GM18861 (cell line): Measurements from ENCODE around the gene CDH12.
"Not testable (repeated sequence)": the region's sequence is repeated elsewhere in the genome, so short reads cannot be mapped to it uniquely, and the experiment has no call there.

Experiments
- ATAC-seq: cut with Tn5 transposase; IDR thresholded peaks from one replicate; pipeline ENCODE4 v1.9.1; 2021; ENCODE audit not compliant: unreplicated experiment

Gene CDH12

GRCh38 chr5:22774214-22774613, 78.9 kb downstream of the CDH12 start:
- ATAC-seq: not testable (repeated sequence)

GRCh38 chr5:22764736-22765135, 88.4 kb downstream of the CDH12 start:
- no peak for ATAC-seq

GRCh38 chr5:22757776-22758175, 95.4 kb downstream of the CDH12 start:
- ATAC-seq: no peak

GRCh38 chr5:22754155-22754554, 99.0 kb downstream of the CDH12 start:
- ATAC-seq: no peak

GRCh38 chr5:22751536-22751935, 101.6 kb downstream of the CDH12 start:
- ATAC-seq: no peak

- no peak for ATAC-seq
These were observed 116.6 kb downstream of the CDH12 start for GRCh38 chr5:22736443-22737003.

GRCh38 chr5:22734907-22735306, 118.2 kb downstream of the CDH12 start:
- ATAC-seq: no peak

- no peak for ATAC-seq
These were observed 124.5 kb downstream of the CDH12 start for GRCh38 chr5:22728610-22729009.

GRCh38 chr5:22722491-22722890, 130.7 kb downstream of the CDH12 start:
- no peak for ATAC-seq

GRCh38 chr5:22722056-22722455, 131.1 kb downstream of the CDH12 start:
- no peak for ATAC-seq

- ATAC-seq: no peak
These were observed 133.3 kb downstream of the CDH12 start for GRCh38 chr5:22719842-22720241.

GRCh38 chr5:22710660-22711059, 142.5 kb downstream of the CDH12 start:
- ATAC-seq: no peak

GRCh38 chr5:22709743-22710142, 143.4 kb downstream of the CDH12 start:
- ATAC-seq: no peak

- no peak for ATAC-seq
These were observed 144.3 kb downstream of the CDH12 start for GRCh38 chr5:22708770-22709328.

GRCh38 chr5:22706901-22707300, 146.2 kb downstream of the CDH12 start:
- no peak for ATAC-seq

- ATAC-seq: no peak
These were observed 153.8 kb downstream of the CDH12 start for GRCh38 chr5:22699319-22699718.

- ATAC-seq: no peak
These were observed 160.0 kb downstream of the CDH12 start for GRCh38 chr5:22693121-22693520.

GRCh38 chr5:22683050-22683449, 170.1 kb downstream of the CDH12 start:
- no peak for ATAC-seq

- no peak for ATAC-seq
These were observed 174.3 kb downstream of the CDH12 start for GRCh38 chr5:22678886-22679285.

- ATAC-seq: no peak
These were observed 180.0 kb downstream of the CDH12 start for GRCh38 chr5:22673131-22673530.

- no peak for ATAC-seq
These were observed 183.8 kb downstream of the CDH12 start for GRCh38 chr5:22669345-22669744.

GRCh38 chr5:22665801-22666200, 187.3 kb downstream of the CDH12 start:
- ATAC-seq: no peak

GRCh38 chr5:22663134-22663533, 190.0 kb downstream of the CDH12 start:
- ATAC-seq: no peak
